ENCODE data around the gene SETD2.

Gene SETD2

GRCh38 chr3:47014036-47014435 is 149.9 kb downstream of the SETD2 start:
- TF ChIP-seq YY1 (IDR thresholded peaks at IDR 0.05; ENCODE audit: low read depth), result no peak
- TF ChIP-seq, protein P1, sequence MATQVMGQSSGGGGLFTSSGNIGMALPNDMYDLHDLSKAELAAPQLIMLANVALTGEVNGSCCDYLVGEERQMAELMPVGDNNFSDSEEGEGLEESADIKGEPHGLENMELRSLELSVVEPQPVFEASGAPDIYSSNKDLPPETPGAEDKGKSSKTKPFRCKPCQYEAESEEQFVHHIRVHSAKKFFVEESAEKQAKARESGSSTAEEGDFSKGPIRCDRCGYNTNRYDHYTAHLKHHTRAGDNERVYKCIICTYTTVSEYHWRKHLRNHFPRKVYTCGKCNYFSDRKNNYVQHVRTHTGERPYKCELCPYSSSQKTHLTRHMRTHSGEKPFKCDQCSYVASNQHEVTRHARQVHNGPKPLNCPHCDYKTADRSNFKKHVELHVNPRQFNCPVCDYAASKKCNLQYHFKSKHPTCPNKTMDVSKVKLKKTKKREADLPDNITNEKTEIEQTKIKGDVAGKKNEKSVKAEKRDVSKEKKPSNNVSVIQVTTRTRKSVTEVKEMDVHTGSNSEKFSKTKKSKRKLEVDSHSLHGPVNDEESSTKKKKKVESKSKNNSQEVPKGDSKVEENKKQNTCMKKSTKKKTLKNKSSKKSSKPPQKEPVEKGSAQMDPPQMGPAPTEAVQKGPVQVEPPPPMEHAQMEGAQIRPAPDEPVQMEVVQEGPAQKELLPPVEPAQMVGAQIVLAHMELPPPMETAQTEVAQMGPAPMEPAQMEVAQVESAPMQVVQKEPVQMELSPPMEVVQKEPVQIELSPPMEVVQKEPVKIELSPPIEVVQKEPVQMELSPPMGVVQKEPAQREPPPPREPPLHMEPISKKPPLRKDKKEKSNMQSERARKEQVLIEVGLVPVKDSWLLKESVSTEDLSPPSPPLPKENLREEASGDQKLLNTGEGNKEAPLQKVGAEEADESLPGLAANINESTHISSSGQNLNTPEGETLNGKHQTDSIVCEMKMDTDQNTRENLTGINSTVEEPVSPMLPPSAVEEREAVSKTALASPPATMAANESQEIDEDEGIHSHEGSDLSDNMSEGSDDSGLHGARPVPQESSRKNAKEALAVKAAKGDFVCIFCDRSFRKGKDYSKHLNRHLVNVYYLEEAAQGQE (IDR thresholded peaks at IDR 0.05; ENCODE audit: low read depth), result no peak

DNA sequence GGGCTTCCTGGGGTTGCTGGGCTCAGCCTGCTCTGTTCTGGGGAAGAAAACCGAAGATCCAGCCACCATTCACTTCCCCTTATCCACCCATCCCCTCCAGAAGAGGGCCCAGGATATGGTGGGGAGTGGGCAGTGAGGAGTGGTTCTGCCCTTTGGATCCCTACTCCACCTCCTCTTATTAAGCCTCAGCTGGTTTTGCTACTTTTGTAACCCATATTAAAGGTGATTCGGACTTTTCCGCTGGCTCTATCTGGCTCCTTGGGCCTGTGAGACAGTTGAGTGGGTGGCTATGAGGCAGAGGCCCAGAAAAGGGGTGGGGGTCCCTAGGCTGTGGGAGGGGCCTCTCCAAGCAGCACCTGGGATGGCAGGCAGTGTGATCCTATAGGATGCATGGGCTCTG is 150.7 kb downstream of the SETD2 start:
- TF ChIP-seq TAF1 (IDR thresholded peaks at IDR 0.05; ENCODE audit: low read depth) (no peak), FOXM1 (IDR thresholded peaks at IDR 0.05; ENCODE audit: borderline replicate concordance, low read depth) (no peak), NFIC (IDR thresholded peaks at IDR 0.05) (no peak), ZBTB7A (IDR thresholded peaks at IDR 0.05; ENCODE audit: low read depth) (no peak), RAD21 (IDR thresholded peaks at IDR 0.05; ENCODE audit: low read depth) (no peak), USF1 (IDR thresholded peaks at IDR 0.05) (no peak), CREB1 (IDR thresholded peaks at IDR 0.05; ENCODE audit: low read depth) (no peak), YY1 (IDR thresholded peaks at IDR 0.05; ENCODE audit: low read depth) (no peak), CEBPB (IDR thresholded peaks at IDR 0.05) (no peak), EP300 (IDR thresholded peaks at IDR 0.05; ENCODE audit: borderline replicate concordance) (no peak), TEAD4 (IDR thresholded peaks at IDR 0.05) (no peak), EGR1 (IDR thresholded peaks at IDR 0.05) (no peak)
- TF ChIP-seq, protein P1 (IDR thresholded peaks at IDR 0.05; ENCODE audit: low read depth), result no peak
- TF ChIP-seq, protein P2, sequence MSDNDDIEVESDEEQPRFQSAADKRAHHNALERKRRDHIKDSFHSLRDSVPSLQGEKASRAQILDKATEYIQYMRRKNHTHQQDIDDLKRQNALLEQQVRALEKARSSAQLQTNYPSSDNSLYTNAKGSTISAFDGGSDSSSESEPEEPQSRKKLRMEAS (IDR thresholded peaks at IDR 0.05), result no peak

DNA sequence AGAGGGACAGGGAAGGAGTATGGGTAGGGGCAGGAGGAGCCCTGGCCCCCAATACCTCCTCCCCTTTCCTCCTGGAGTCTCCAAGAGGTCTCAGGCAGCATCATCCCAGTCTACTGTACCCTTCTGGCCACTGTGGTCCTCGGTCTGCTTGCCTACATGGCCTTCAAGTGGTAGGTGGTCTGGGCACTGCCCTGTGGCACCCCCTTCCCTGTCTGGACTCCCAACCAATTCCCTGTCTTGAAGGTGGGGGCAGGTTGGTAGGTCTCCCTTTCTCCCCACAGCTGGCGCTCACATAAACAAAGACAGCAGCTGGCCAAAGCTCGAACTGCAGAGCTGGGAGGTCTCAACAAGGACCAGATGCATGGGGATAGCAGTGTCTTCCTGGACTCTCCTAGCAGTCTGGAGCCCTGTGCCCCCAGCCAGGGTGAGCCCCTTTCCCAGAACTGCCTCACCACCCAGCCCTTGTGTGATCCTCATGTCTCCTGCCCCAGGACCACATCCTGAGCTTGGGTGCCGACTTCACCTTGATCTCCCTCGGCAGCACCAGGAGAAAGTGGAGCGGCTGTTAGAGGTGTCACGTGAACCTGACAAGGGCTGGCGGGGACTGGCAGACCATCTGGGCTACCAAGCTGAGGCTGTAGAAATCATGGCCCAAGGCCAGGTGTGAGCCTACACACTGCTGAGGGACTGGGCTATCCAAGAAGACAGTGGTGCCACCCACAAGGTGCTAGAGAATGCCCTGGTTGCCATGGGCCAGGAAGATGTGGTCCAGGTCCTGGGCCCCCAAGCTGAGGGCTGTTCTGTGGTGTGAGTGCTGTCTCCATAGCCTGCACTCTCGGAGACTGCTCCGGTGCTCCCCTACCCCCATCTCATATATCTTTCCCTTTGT is 151.3 kb downstream of the SETD2 start:
- TF ChIP-seq USF1 (IDR thresholded peaks at IDR 0.05) (no peak), TAF1 (IDR thresholded peaks at IDR 0.05; ENCODE audit: low read depth) (no peak), ZBTB7A (IDR thresholded peaks at IDR 0.05; ENCODE audit: low read depth) (no peak), RAD21 (IDR thresholded peaks at IDR 0.05; ENCODE audit: low read depth) (no peak), CEBPB (IDR thresholded peaks at IDR 0.05) (no peak), TEAD4 (IDR thresholded peaks at IDR 0.05) (no peak), TCF12 (IDR thresholded peaks at IDR 0.05; ENCODE audit: low read depth) (no peak), CREB1 (IDR thresholded peaks at IDR 0.05; ENCODE audit: low read depth) (no peak), YY1 (IDR thresholded peaks at IDR 0.05; ENCODE audit: low read depth) (no peak), NFIC (IDR thresholded peaks at IDR 0.05) (no peak), EGR1 (IDR thresholded peaks at IDR 0.05) (no peak), FOXM1 (IDR thresholded peaks at IDR 0.05; ENCODE audit: borderline replicate concordance, low read depth) (no peak), EP300 (IDR thresholded peaks at IDR 0.05; ENCODE audit: borderline replicate concordance) (no peak)
- TF ChIP-seq, protein P1 (IDR thresholded peaks at IDR 0.05; ENCODE audit: low read depth), result no peak
- TF ChIP-seq, protein P2 (IDR thresholded peaks at IDR 0.05), result no peak

GRCh38 chr3:47011371-47011770 is 152.5 kb downstream of the SETD2 start:
- no peak for TF ChIP-seq ZBTB7A (IDR thresholded peaks at IDR 0.05; ENCODE audit: low read depth)
- TF ChIP-seq FOXM1 (IDR thresholded peaks at IDR 0.05; ENCODE audit: borderline replicate concordance, low read depth), result no peak
- no peak for TF ChIP-seq TCF12 (IDR thresholded peaks at IDR 0.05; ENCODE audit: low read depth)
- no peak for TF ChIP-seq CREB1 (IDR thresholded peaks at IDR 0.05; ENCODE audit: low read depth)
- no peak for TF ChIP-seq EP300 (IDR thresholded peaks at IDR 0.05; ENCODE audit: borderline replicate concordance)
- no peak for TF ChIP-seq TEAD4 (IDR thresholded peaks at IDR 0.05)
- TF ChIP-seq RAD21 (IDR thresholded peaks at IDR 0.05; ENCODE audit: low read depth), result no peak
- TF ChIP-seq, protein P2 (IDR thresholded peaks at IDR 0.05), result no peak
- TF ChIP-seq EGR1 (IDR thresholded peaks at IDR 0.05), result no peak
- TF ChIP-seq USF1 (IDR thresholded peaks at IDR 0.05), result no peak
- TF ChIP-seq NFIC (IDR thresholded peaks at IDR 0.05), result no peak
- TF ChIP-seq, protein P1 (IDR thresholded peaks at IDR 0.05; ENCODE audit: low read depth), result no peak
- TF ChIP-seq CEBPB (IDR thresholded peaks at IDR 0.05), result no peak
- TF ChIP-seq TAF1 (IDR thresholded peaks at IDR 0.05; ENCODE audit: low read depth), result no peak
- TF ChIP-seq YY1 (IDR thresholded peaks at IDR 0.05; ENCODE audit: low read depth), result no peak
